Erythroblast (primary cell): ENCODE data around the gene USP40.

Source experiments
- DNase-seq, 2 experiments: peaks; one replicate each; lab custom pipeline; 2025; lab: John Stamatoyannopoulos, UW
- GATA1 ChIP-seq: IDR thresholded peaks from 2 replicates; pipeline ENCODE4 v1.6.1; 2011; ENCODE audit warnings: low read depth, mild to moderate bottlenecking, control low read depth, low read length, moderate library complexity
- POLR2A ChIP-seq: IDR thresholded peaks from 2 replicates; pipeline ENCODE4 v1.6.1; 2011; ENCODE audit warnings: mild to moderate bottlenecking, low read length

USP40 gene

DNA sequence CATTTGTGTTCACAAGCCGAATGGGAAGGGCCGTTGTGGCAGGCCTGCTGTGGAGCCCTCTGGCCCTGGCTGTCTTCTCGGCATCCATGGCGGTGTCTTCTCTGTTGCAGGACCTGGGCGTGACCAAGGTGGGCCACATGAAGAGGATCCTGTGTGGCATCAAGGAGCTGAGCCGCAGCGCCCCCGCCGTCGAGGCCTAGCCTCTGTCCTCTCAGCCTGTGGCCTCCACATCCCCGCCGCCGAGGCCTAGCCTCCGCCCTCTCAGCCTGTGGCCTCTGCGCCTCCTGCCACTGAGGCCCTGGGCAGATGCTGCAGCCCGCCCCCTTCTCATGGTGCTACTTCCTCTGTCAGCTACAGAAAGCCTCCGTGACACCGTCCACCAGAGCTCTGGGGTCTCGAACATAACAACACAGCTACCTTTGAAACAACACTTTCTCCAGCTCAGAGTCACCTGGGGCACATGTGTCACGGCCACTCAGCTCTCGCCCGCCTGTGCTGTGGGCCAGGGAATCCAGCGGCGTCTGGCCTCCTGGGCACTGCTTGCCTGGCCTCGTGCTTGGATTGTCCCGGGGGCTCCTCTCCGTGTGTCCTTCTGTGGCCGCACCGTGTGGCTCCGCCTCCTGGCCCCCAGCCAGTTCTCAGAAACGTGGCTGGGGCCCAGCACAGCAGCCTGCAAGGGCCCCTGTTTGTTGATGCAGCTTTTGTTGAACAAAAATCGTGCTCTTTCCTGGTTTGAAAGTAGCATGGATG, 97.1 kb downstream of the USP40 start:
- peak in 1 of 2 experiments; percentile 5 for DNase-seq
- no peak for TF ChIP-seq POLR2A
- TF ChIP-seq GATA1, result no peak

- no peak for DNase-seq
These were observed 97.9 kb downstream of the USP40 start for GRCh38 chr2:233468741-233469110.

GRCh38 chr2:233468047-233468740, 98.4 kb downstream of the USP40 start:
- TF ChIP-seq POLR2A, result no peak
- TF ChIP-seq GATA1, result no peak
- DNase-seq, result no peak

More at GRCh38 chr2:233468741-233469110, 97.9 kb downstream of the USP40 start:
- TF ChIP-seq GATA1, result no peak
- no peak for TF ChIP-seq POLR2A

DNA sequence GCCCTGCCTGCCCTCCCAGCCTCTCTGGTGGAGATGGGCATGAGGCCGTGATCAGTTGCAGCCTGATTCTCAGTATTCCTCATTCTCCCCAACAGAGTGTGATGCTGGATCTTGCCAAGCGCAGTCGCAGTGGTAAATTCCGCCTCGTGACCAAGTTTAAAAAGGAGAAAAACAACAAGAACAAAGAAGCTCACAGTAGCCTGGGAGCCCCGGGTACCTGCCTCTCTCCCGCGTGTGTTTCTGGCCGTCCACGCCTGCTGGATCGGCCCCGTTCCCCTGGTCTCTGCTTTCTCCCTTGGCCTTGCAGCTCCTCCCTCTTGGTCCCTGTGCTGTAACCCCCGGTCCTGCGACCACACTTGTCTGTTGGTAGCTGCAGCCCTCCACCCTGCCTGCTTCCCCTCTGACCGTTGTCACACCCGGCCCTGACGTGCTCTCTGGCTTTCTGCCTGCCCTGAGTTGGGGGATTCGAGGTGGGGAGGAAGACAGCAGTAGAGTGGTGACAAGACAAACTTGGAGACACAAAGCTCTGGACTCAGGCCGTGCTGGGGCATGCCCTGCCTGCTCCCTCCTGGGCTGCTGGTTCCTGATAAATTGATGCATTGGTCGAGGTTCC, 99.5 kb downstream of the USP40 start:
- no peak for DNase-seq
- TF ChIP-seq POLR2A, result no peak
- TF ChIP-seq GATA1, result no peak

GRCh38 chr2:233464531-233465240, 101.9 kb downstream of the USP40 start:
- TF ChIP-seq GATA1, result no peak
- TF ChIP-seq POLR2A, result no peak
- DNase-seq, result no peak

DNA sequence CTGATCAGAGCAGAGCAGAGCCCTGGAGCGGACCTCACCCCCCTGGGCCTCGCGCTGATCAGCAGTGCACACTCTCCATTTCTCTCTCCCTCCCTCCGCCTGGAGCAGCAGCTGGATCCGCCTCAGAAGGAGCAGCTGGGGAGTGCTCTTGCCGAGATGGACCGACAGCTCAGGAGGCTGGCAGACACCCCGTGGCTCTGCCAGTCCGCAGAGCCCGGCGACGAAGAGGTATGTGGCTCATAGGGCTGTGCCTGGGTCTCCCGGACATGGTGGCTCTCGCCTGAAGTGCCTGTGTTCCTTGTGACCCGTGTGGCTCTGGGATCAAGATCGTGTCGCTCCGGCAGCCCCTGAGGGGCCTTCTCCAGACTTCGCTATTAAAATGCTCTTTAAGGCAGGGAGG, 102.5 kb downstream of the USP40 start:
- TF ChIP-seq POLR2A, result no peak
- TF ChIP-seq GATA1, result no peak
- DNase-seq, result no peak

DNA sequence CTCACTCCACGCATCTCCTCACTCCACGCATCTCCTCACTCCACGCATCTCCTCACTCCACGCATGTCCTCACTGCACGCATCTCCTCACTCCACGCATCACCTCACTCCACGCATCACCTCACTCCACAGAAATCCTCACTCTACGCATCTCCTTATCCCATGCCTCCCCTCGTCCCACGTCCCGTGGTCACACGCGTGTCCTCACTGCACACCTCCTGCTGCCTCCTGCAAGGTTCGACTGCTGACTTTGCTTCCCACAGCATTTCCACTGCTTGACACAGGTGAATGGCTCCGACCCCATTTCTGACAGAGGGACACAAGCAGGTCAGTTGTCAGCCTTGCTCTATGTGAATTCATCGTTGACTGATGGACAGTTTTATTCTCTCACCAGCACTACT, 103.0 kb downstream of the USP40 start:
- no peak for DNase-seq
- no peak for TF ChIP-seq GATA1

DNA sequence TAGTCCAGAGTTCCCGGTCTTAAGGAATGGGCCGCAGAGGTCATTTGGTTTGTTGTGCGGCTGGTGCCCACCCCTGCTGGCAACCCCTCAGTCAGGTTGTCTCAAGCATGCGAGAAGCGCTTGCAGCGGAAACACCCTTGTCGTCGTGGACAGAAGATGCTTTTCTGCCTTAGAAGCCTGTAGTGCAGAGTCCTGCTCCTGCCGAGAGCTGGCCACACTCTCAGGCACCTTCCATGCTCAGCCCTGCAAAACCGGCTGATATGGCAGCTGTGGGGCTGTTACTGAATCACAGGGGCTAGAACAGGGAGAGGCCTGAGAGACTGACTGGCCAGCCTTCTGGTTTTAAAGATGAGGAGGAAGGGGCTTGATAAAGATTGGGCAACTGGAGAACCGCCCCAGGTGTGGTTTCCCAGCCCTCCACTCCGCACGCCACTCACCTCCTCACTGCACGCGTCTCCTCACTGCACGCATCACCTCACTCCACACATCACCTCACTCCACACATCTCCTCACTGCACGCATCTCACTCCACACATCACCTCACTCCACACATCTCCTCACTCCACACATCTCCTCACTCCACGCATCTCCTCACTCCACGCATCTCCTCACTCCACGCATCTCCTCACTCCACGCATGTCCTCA, 103.6 kb downstream of the USP40 start:
- TF ChIP-seq GATA1 (no peak), POLR2A (no peak)
- DNase-seq, result no peak

DNA sequence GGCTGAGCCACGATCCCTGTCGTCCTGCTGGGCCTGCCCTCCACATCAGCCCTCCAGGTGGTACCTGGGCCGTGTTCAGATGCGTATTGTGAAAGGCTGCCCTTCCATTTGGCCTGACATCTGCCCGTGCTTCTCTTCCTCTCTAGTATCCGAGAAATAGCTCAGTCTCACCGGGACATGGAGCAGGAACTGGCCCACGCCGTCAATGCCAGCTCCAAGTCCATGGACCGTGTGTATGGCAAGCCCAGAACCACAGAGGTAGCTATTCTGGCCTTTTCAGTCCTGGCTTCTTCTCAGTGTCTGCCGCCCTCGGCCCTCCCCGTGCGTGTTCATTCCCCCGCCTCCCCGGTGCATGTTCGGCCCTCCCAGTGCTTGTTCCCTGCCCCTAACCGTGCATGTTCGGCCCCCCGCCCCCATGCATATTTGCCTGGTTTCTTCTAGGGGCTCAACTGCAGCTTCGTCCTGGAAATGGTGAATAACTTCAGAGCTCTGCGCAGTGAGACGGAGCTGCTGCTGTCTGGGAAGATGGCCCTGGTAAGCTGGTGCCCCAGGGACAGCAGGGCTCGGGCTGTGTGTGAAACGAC, 104.3 kb downstream of the USP40 start:
- TF ChIP-seq GATA1 (no peak), POLR2A (no peak)

DNA sequence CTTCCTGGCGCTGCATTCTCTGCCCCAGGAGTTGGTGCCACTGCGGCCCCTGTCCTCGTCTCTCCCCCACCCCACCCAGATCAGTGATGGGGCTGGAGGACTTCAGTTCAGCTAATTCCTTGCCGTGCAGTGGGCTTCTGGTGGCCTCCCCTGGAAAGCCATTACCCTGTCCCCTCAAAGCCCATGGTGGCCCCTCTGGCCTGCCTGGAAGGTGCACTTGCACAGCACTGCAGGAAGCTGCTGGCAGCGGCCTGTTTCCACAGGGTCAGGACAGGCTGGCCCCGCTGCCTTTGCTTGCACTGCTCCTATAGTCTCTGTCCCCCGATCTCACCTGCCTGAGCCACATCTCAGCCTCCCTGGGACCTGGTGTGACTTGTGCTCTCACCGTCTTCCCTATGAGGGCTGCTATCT, 105.1 kb downstream of the USP40 start:
- no peak for DNase-seq
- TF ChIP-seq GATA1 (no peak), POLR2A (no peak)

More for the DNA sequence above, 104.3 kb downstream of the USP40 start:
- DNase-seq, result no peak

GRCh38 chr2:233460726-233461441, 105.7 kb downstream of the USP40 start:
- TF ChIP-seq GATA1, result no peak
- TF ChIP-seq POLR2A, result no peak
- no peak for DNase-seq

- DNase-seq, result no peak
- TF ChIP-seq GATA1 (no peak), POLR2A (no peak)
These were observed 107.2 kb downstream of the USP40 start for GRCh38 chr2:233459426-233459825.

DNA sequence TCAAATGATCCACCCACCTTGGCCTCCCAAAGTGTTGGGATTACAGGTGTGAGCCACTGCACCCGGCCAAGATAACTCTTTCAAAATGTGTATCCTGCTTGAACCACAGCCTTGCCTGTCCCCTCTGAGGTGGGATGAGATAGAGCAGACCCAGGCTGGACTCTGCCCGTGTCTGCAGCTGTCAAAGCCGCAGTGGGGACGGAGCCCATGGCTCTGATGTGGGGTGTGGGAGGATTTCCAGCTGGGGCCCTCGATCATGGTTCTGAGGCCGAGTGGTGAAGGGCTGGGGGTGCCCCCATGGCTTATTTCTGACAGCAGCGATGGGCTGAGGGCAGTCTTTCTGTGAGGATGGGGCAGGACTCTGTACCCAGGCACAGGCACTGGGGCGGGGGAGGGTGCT, 107.8 kb downstream of the USP40 start:
- no peak for DNase-seq
- no peak for TF ChIP-seq POLR2A
- no peak for TF ChIP-seq GATA1
